ENCODE results near the gene VASH2. TPM values are rescaled to one million over a fixed set of nuclear protein-coding genes. Genes with fewer than 3 reads are reported as not detected.
"Not testable (repeated sequence)": the region's sequence is repeated elsewhere in the genome, so short reads cannot be mapped to it uniquely, and the experiment has no call there.

VASH2 gene
- total and polyA plus RNA-seq, 5 donors from 2014 or later: 0.25 to 1.7 (median 0.40) TPM

GRCh38 chr1:213020016-213020415, 69.7 kb downstream of the VASH2 start:
- ATAC-seq (ENCODE audit: low read depth in 2 of 2) (no peak), DNase-seq (no peak)
- Histone ChIP-seq H3K27me3 (ENCODE audit: control insufficient read depth, insufficient read depth, low read length) (peaks cover 17% of the 10 kb centered on the region), H3K36me3 (ENCODE audit: control insufficient read depth, insufficient read depth, low read length) (no peaks in the 10 kb centered on the region), H3K27ac (ENCODE audit: insufficient read depth, low read length, poor library complexity, severe bottlenecking) (no peak overlapping the region), H3K4me1 (ENCODE audit: control insufficient read depth, insufficient read depth, low read length, poor library complexity, severe bottlenecking) (peaks cover 6% of the 10 kb centered on the region), H3K4me3 (ENCODE audit: low read depth, low read length) (no peak overlapping the region), H3K9me3 (ENCODE audit: control insufficient read depth in 2 of 2, low read length in 2 of 2) (no peaks in the 10 kb centered on the region)
- H3K4me1 Mint-ChIP-seq: peaks cover 0 to 7% (median 2%) of the 10 kb centered on the region in 4 donors
- peaks cover 52% of the 10 kb centered on the region for H3K27me3 Mint-ChIP-seq
- H3K36me3 Mint-ChIP-seq: no peaks in the 10 kb centered on the region
- no peaks in the 10 kb centered on the region for H3K9me3 Mint-ChIP-seq
- H3K4me3 Mint-ChIP-seq: no peak overlapping the region
- no peak overlapping the region for H3K27ac Mint-ChIP-seq

GRCh38 chr1:213027024-213027423, 76.7 kb downstream of the VASH2 start:
- not testable (repeated sequence) for H3K9me3 Mint-ChIP-seq; H3K4me3 ChIP-seq (ENCODE audit: low read depth, low read length)
- H3K27me3 Mint-ChIP-seq: peaks cover 91% of the 10 kb centered on the region

GRCh38 chr1:213032651-213033050, 82.3 kb downstream of the VASH2 start:
- Histone ChIP-seq H3K4me1 (ENCODE audit: control insufficient read depth, insufficient read depth, low read length, poor library complexity, severe bottlenecking) (no peaks in the 10 kb centered on the region), H3K36me3 (ENCODE audit: control insufficient read depth, insufficient read depth, low read length) (no peaks in the 10 kb centered on the region)
- ATAC-seq (ENCODE audit: low read depth in 2 of 2): no peak

More at GRCh38 chr1:213027024-213027423, 76.7 kb downstream of the VASH2 start:
- not testable (repeated sequence) for H3K27ac ChIP-seq (ENCODE audit: insufficient read depth, low read length, poor library complexity, severe bottlenecking); DNase-seq; H3K4me1 ChIP-seq (ENCODE audit: control insufficient read depth, insufficient read depth, low read length, poor library complexity, severe bottlenecking); ATAC-seq (ENCODE audit: low read depth in 2 of 2); H3K36me3 Mint-ChIP-seq; H3K27ac Mint-ChIP-seq; H3K4me1 Mint-ChIP-seq; H3K9me3 ChIP-seq (ENCODE audit: control insufficient read depth in 2 of 2, low read length in 2 of 2); H3K4me3 Mint-ChIP-seq; H3K36me3 ChIP-seq (ENCODE audit: control insufficient read depth, insufficient read depth, low read length)
- peaks cover 11% of the 10 kb centered on the region for H3K27me3 ChIP-seq (ENCODE audit: control insufficient read depth, insufficient read depth, low read length)

GRCh38 chr1:213034713-213035112, 84.4 kb downstream of the VASH2 start:
- H3K27me3 ChIP-seq (ENCODE audit: control insufficient read depth, insufficient read depth, low read length): peaks cover 15% of the 10 kb centered on the region
- DNase-seq (no peak), ATAC-seq (ENCODE audit: low read depth in 2 of 2) (no peak)
- Mint-ChIP-seq H3K4me1 (no peaks in the 10 kb centered on the region), H3K27me3 (peaks cover 71% of the 10 kb centered on the region), H3K27ac (no peak overlapping the region), H3K9me3 (peaks cover 0 to 6% (median 0%) of the 10 kb centered on the region in 7 donors), H3K4me3 (no peak overlapping the region), H3K36me3 (no peaks in the 10 kb centered on the region)
- no peaks in the 10 kb centered on the region for H3K9me3 ChIP-seq (ENCODE audit: control insufficient read depth in 2 of 2, low read length in 2 of 2)
- no peaks in the 10 kb centered on the region for H3K4me1 ChIP-seq (ENCODE audit: control insufficient read depth, insufficient read depth, low read length, poor library complexity, severe bottlenecking)
- H3K36me3 ChIP-seq (ENCODE audit: control insufficient read depth, insufficient read depth, low read length): no peaks in the 10 kb centered on the region
- H3K4me3 ChIP-seq (ENCODE audit: low read depth, low read length): no peak overlapping the region
- H3K27ac ChIP-seq (ENCODE audit: insufficient read depth, low read length, poor library complexity, severe bottlenecking): no peak overlapping the region

More at GRCh38 chr1:213032651-213033050, 82.3 kb downstream of the VASH2 start:
- Histone ChIP-seq H3K9me3 (ENCODE audit: control insufficient read depth in 2 of 2, low read length in 2 of 2) (no peaks in the 10 kb centered on the region), H3K4me3 (ENCODE audit: low read depth, low read length) (no peak overlapping the region), H3K27me3 (ENCODE audit: control insufficient read depth, insufficient read depth, low read length) (peaks cover 13% of the 10 kb centered on the region), H3K27ac (ENCODE audit: insufficient read depth, low read length, poor library complexity, severe bottlenecking) (no peak overlapping the region)
- Mint-ChIP-seq H3K4me1 (no peaks in the 10 kb centered on the region), H3K27me3 (peaks cover 84% of the 10 kb centered on the region), H3K9me3 (peaks cover 0 to 4% (median 0%) of the 10 kb centered on the region in 7 donors), H3K36me3 (no peaks in the 10 kb centered on the region), H3K4me3 (no peak overlapping the region), H3K27ac (no peak overlapping the region)
- no peak for DNase-seq

GRCh38 chr1:213035573-213035972, 85.2 kb downstream of the VASH2 start:
- Histone ChIP-seq H3K4me3 (ENCODE audit: low read depth, low read length) (no peak overlapping the region), H3K27me3 (ENCODE audit: control insufficient read depth, insufficient read depth, low read length) (peaks cover 18% of the 10 kb centered on the region), H3K36me3 (ENCODE audit: control insufficient read depth, insufficient read depth, low read length) (no peaks in the 10 kb centered on the region), H3K9me3 (ENCODE audit: control insufficient read depth in 2 of 2, low read length in 2 of 2) (no peaks in the 10 kb centered on the region), H3K27ac (ENCODE audit: insufficient read depth, low read length, poor library complexity, severe bottlenecking) (no peak overlapping the region), H3K4me1 (ENCODE audit: control insufficient read depth, insufficient read depth, low read length, poor library complexity, severe bottlenecking) (no peaks in the 10 kb centered on the region)
- Mint-ChIP-seq H3K9me3 (peaks cover 0 to 6% (median 0%) of the 10 kb centered on the region in 7 donors), H3K36me3 (no peaks in the 10 kb centered on the region), H3K4me1 (no peaks in the 10 kb centered on the region), H3K27ac (no peak overlapping the region), H3K4me3 (no peak overlapping the region), H3K27me3 (peaks cover 68% of the 10 kb centered on the region)
- ATAC-seq (ENCODE audit: low read depth in 2 of 2): no peak
- DNase-seq: no peak

Other genes starting within 250 kb of the VASH2 start
- 24.4 TPM for gene NSL1, start 158.8 kb upstream of the VASH2 start, total RNA-seq
- gene NSL1, start 158.8 kb upstream of the VASH2 start, polyA plus RNA-seq: 10 to 100 TPM; 66.6 to 69.1 (median 67.1) TPM
- 24.1 TPM for gene TATDN3, start 158.6 kb upstream of the VASH2 start, total RNA-seq
- gene TATDN3, start 158.6 kb upstream of the VASH2 start, polyA plus RNA-seq: 10 to 100 TPM; 20.6 to 28.7 (median 22.0) TPM
- not detected for gene SPATA45, start 102.9 kb upstream of the VASH2 start, total RNA-seq
- under 1 TPM in 1 of 4 donors, not detected in 3; 0.70 TPM for gene SPATA45, start 102.9 kb upstream of the VASH2 start, polyA plus RNA-seq
- gene FLVCR1, start 92.3 kb upstream of the VASH2 start, total RNA-seq: 10.9 TPM
- gene FLVCR1, start 92.3 kb upstream of the VASH2 start, polyA plus RNA-seq: 1 to 10 TPM; 1.8 to 3.7 (median 2.1) TPM
- gene ANGEL2, start 65.3 kb downstream of the VASH2 start, total RNA-seq: 57.3 TPM
- 10 to 100 TPM; 25.2 to 39.2 (median 34.4) TPM for gene ANGEL2, start 65.3 kb downstream of the VASH2 start, polyA plus RNA-seq
- gene RPS6KC1, start 100.7 kb downstream of the VASH2 start, total RNA-seq: 11.1 TPM
- gene RPS6KC1, start 100.7 kb downstream of the VASH2 start, polyA plus RNA-seq: 1 to 10 TPM; 3.4 to 6.4 (median 5.7) TPM

Data from CD4-positive, CD25-positive, alpha-beta regulatory T cell (primary cell).